Ovary (tissue), 9 donors: ENCODE data around the gene NRXN3. TPM values are rescaled to one million over a fixed set of nuclear protein-coding genes. Genes with fewer than 3 reads are reported as not detected.
"Not testable (repeated sequence)": the region's sequence is repeated elsewhere in the genome, so short reads cannot be mapped to it uniquely, and the experiment has no call there.

ENCODE experiments used
- DNase-seq, 5 donors: peaks; one replicate each; pipeline ENCODE4 v3.0.0-alpha.2; 2019 to 2020
- H3K27ac ChIP-seq, 2 donors: fragments of 200-600 bp; one replicate each; pipeline versions ENCODE4 v1.5.1 to v1.8.0; 2019 to 2022
- H3K27me3 ChIP-seq: fragments of 200-600 bp; one replicate; pipeline ENCODE4 v1.8.0; 2022
- H3K36me3 ChIP-seq: fragments of 200-600 bp; sonication (generic); one replicate; pipeline ENCODE4 v1.5.1; 2019
- H3K4me1 ChIP-seq: one replicate; pipeline ENCODE4 v1.8.1; 2013; ENCODE audit warnings: mild to moderate bottlenecking, moderate library complexity; ENCODE audit not compliant: insufficient read depth
- H3K4me3 ChIP-seq: fragments of 200-600 bp; sonication (generic); one replicate; pipeline ENCODE4 v1.5.1; 2017
- H3K9me3 ChIP-seq, 2 donors: fragments of 200-600 bp in 1 of 2; sonication (generic) in 1 of 2; one replicate each; pipeline versions ENCODE4 v1.5.1 to v1.8.1; 2013 to 2019; ENCODE audit warnings: mild to moderate bottlenecking in 1 of 2, moderate library complexity in 1 of 2
- EP300 ChIP-seq: sonication (generic); formaldehyde crosslinking; IDR thresholded peaks from one replicate; pipeline ENCODE4 v1.6.1; 2017; ENCODE audit warnings: antibody characterized with exemption
- POLR2A ChIP-seq: fragments of 450-650 bp; IDR thresholded peaks from one replicate; pipeline ENCODE4 v1.6.1; 2017; ENCODE audit warnings: antibody characterized with exemption, mild to moderate bottlenecking, moderate library complexity
- WGBS, 3 donors: extraction: QIAGEN DNeasy Blood & Tissue Kit in 1 of 3; methylation state at CpG; one replicate each; pipeline versions ENCODE4 v1.1.5 to v1.1.7; 2013 to 2017; 5-methylcytosine and 5-hydroxymethylcytosine counted together
- intact Hi-C, 4 donors: fragments of 100-400 bp; cut with DNase I; formaldehyde crosslinking; loops; one replicate each; pipeline versions ENCODE4 v1.11.0 to v1.15.1; 2022 to 2023
- polyA plus RNA-seq, 2 donors: library from polyadenylated mRNA; stranded (reverse); fragments of 200-250 nt in 1 of 2; fragments of 350-450 nt in 1 of 2; fragmentation: Illumina TruSeq in 1 of 2; extraction: RNeasy Lipid Tissue Mini Kit (QIAGEN cat#74804) in 1 of 2; gene quantifications; one replicate each; pipeline ENCODE4 v1.2.3, GENCODE V29; 2013 to 2014
- total RNA-seq, 7 donors: library from RNA; depleted of rRNA in 2 of 7; stranded (reverse); fragments of >200 nt in 2 of 7; fragmentation: NEBNext Ultra II Directional in 3 of 7; extraction: Animal tissue kit (Norgen Biotek cat#: 25700) in 3 of 7; gene quantifications; one replicate each; pipeline versions ENCODE4 v1.1.0 to v1.2.4, GENCODE V29; 2016 to 2023
- TF ChIP-seq, protein P1 (sequence below), 3 donors: fragments of 450-650 bp in 2 of 3; fragments of 200-600 bp in 1 of 3; IDR thresholded peaks; one replicate each; pipeline versions ENCODE4 v1.5.1 to v1.8.0; 2016 to 2022; ENCODE audit warnings: antibody characterized with exemption in 3 of 3, mild to moderate bottlenecking in 1 of 3
- donor health status: DM: no; HTN: no; CAD: no; lungs with moderate emphysema.
- donor health status: DM: no; HTN: no; CAD: no.
- donor health status: Bipolar disorder and iron deficiency.
- donor health status: DM: yes; HTN: yes; CAD: no.
- donor health status: DM: no; HTN: no; CAD: no.
- donor health status: DM: yes; HTN: yes; CAD: no.

Gene NRXN3
- total and polyA plus RNA-seq, 9 donors: 0.28 to 6.2 (median 0.82) TPM

DNA sequence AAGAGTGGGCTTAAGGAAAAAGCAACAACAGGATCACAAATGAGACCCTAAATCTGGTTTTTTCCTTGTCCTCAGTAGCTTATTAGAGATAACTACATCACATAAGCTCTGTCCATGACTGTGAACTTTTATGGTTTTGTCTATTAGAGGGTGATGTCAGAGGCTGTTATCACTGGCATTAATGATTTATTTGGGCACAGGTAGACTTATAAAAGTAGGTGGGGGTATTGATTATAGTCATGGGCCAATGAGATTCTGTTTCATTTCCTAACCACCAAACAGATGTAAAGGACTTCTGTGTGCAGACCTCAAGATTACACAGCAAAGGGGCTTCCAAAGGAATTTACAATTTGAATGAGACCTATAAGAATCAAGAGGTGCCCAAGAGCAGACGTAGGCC is 316.4 kb downstream of the NRXN3 start:
- 62 to 69% (median 68%) methylated on average over 1 of the region's 1 CpG for WGBS, 3 donors
- no peaks in the 10 kb centered on the region for H3K36me3 ChIP-seq
- H3K27ac ChIP-seq: no peak overlapping the region
- no peaks in the 10 kb centered on the region for H3K9me3 ChIP-seq
- no peaks in the 10 kb centered on the region for H3K27me3 ChIP-seq
- H3K4me3 ChIP-seq: no peak overlapping the region
- no peaks in the 10 kb centered on the region for H3K4me1 ChIP-seq
- TF ChIP-seq POLR2A: no peak
- TF ChIP-seq EP300: no peak
- TF ChIP-seq, protein P1, sequence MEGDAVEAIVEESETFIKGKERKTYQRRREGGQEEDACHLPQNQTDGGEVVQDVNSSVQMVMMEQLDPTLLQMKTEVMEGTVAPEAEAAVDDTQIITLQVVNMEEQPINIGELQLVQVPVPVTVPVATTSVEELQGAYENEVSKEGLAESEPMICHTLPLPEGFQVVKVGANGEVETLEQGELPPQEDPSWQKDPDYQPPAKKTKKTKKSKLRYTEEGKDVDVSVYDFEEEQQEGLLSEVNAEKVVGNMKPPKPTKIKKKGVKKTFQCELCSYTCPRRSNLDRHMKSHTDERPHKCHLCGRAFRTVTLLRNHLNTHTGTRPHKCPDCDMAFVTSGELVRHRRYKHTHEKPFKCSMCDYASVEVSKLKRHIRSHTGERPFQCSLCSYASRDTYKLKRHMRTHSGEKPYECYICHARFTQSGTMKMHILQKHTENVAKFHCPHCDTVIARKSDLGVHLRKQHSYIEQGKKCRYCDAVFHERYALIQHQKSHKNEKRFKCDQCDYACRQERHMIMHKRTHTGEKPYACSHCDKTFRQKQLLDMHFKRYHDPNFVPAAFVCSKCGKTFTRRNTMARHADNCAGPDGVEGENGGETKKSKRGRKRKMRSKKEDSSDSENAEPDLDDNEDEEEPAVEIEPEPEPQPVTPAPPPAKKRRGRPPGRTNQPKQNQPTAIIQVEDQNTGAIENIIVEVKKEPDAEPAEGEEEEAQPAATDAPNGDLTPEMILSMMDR (IDR thresholded peaks at IDR 0.05): no peak
- intact Hi-C loops: no loop called here
- DNase-seq: no peak

DNA sequence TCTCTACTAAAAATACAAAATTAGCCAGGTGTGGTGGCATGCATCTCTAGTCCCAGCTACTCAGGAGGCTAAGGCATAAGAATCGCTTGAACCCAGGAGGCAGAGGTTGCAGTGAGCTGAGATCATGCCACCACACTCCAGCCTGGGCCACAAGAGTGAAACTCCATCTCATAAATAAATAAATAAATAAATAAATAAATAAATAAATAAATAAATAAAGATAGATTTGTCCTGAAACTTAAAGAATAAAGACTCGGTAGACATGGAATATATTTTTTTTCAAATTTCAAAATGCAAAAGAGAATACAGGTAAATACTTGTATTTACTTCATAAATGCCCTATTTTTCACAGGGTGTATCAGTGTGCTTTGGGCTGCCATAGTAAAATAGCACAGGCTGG is 317.4 kb downstream of the NRXN3 start:
- intact Hi-C loops, H3K4me1 ChIP-seq, H3K4me3 ChIP-seq, H3K27me3 ChIP-seq, H3K36me3 ChIP-seq, DNase-seq, H3K9me3 ChIP-seq, H3K27ac ChIP-seq: not testable (repeated sequence)
- 43 to 86% (median 60%) methylated on average over 2 of the region's 2 CpGs for WGBS, 3 donors

DNA sequence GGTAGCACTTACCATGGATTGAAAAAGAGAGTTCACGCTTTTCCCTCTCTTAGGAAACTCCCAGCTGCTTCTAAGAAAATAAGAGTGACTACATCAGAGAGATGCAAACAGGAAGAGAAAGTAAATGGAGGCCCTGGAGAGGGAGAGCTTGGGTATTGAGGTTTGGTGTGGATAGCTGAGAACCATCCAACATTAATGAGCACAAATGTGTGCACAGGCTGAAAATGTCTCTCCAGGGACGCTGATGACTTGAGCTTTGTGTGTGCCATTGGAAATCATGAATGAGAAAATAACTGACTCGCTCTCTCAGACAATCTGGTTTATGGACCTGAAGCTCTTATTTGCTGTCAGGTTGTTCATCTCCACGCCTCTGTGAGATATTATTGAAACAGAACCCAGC is 318.8 kb downstream of the NRXN3 start:
- Histone ChIP-seq H3K27me3 (no peaks in the 10 kb centered on the region), H3K36me3 (no peaks in the 10 kb centered on the region), H3K4me3 (no peak overlapping the region), H3K4me1 (no peaks in the 10 kb centered on the region), H3K27ac (no peak overlapping the region), H3K9me3 (no peaks in the 10 kb centered on the region)
- no peak for DNase-seq
- intact Hi-C loops: no loop called here
- WGBS, 3 donors: 75 to 81% (median 77%) methylated on average over 4 of the region's 4 CpGs
- TF ChIP-seq POLR2A (no peak), EP300 (no peak)
- TF ChIP-seq, protein P1 (IDR thresholded peaks at IDR 0.05): no peak

DNA sequence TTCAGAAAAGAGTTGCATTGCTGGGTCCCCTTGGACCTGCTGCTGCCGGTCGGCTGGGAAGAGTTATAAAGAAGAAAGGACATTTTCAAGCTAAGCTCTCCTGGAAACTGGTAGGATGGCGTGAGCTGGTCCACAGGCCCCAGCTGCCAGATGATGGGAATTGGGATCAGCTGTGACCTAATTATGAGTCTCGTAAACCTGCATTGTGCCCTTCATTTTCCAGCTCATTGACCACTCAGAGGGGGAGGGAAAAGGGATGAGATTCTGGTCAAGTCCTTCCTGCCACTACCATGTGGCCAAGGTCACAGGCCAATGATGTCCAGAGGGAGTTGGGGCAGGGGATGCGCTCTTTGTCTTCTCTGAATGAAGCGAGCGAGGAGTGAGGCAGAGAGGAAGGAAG is 320.9 kb downstream of the NRXN3 start:
- 66 to 75% (median 73%) methylated on average over 7 of the region's 7 CpGs for WGBS, 3 donors
- H3K36me3 ChIP-seq: no peaks in the 10 kb centered on the region
- no peaks in the 10 kb centered on the region for H3K9me3 ChIP-seq
- no peak overlapping the region for H3K4me3 ChIP-seq
- H3K27me3 ChIP-seq: no peaks in the 10 kb centered on the region
- no peak overlapping the region for H3K27ac ChIP-seq
- DNase-seq: no peak
- TF ChIP-seq POLR2A (no peak), EP300 (no peak)
- TF ChIP-seq, protein P1 (IDR thresholded peaks at IDR 0.05): no peak
- intact Hi-C loops: no loop called here
- H3K4me1 ChIP-seq: no peaks in the 10 kb centered on the region

DNA sequence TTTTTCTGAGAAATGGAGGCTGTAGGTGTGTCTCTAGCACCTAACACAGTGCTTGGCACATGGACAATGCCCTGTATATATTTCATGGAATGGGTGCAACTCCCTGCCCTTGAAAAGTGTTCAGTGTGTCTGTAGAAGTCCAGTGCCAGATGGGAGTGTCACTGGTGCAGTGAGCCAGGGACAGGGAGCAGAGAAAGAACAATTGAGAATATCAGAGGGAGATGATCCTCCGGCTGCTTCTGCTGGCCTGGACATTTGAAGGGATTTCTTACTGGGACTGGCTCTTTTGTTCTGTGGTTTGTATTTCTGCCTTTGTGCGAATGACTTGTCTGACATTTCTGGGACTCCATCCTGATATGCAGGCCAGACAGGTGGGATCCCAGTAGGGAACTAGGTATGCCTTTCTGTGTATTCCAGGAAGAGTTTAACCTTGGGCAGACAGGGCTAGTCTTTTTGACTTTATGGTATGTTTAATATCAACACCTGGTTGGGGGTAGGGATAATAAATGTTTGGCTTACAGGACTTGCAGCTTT is 328.0 kb downstream of the NRXN3 start:
- DNase-seq: no peak
- WGBS, 3 donors: 86 to 93% (median 88%) methylated on average over 2 of the region's 2 CpGs

More for the DNA sequence above, 328.0 kb downstream of the NRXN3 start:
- H3K27ac ChIP-seq: no peak overlapping the region
- intact Hi-C loops: no loop called here
- TF ChIP-seq EP300: no peak
- no peak for TF ChIP-seq POLR2A
- TF ChIP-seq, protein P1 (IDR thresholded peaks at IDR 0.05): no peak
- no peak overlapping the region for H3K4me3 ChIP-seq
- no peaks in the 10 kb centered on the region for H3K27me3 ChIP-seq
- H3K4me1 ChIP-seq: no peaks in the 10 kb centered on the region
- no peaks in the 10 kb centered on the region for H3K36me3 ChIP-seq
- no peaks in the 10 kb centered on the region for H3K9me3 ChIP-seq
